ENCODE results near the gene OBP2A. TPM values are rescaled to one million over a fixed set of nuclear protein-coding genes. Genes with fewer than 3 reads are reported as not detected.
"Not testable (repeated sequence)": the region's sequence is repeated elsewhere in the genome, so short reads cannot be mapped to it uniquely, and the experiment has no call there.

OBP2A gene
- total RNA-seq, 6 donors from 2014 or later, result not detected

- no peak for ATAC-seq (ENCODE audit: low FRiP score in 2 of 2)
- peak in 1 of 2 donors; percentile 58 for DNase-seq
- Histone ChIP-seq H3K27ac (no peak overlapping the region), H3K4me1 (no peaks in the 10 kb centered on the region), H3K27me3 (no peaks in the 10 kb centered on the region), H3K9me3 (no peaks in the 10 kb centered on the region), H3K4me3 (no peak overlapping the region), H3K36me3 (no peaks in the 10 kb centered on the region)
- 69 to 82% methylated on average over 17 to 29 of the region's 30 CpGs for WGBS, 2 donors
- TF ChIP-seq EP300 (IDR thresholded peaks at IDR 0.05) (no peak), CTCF (IDR thresholded peaks at IDR 0.05) (no peak), POLR2A (IDR thresholded peaks at IDR 0.05) (no peak), POLR2AphosphoS5 (IDR thresholded peaks at IDR 0.05) (no peak)
Observed at GRCh38 chr9:135526730-135527571, 19.0 kb upstream of the OBP2A start.

GRCh38 chr9:135528842-135529435 is 17.0 kb upstream of the OBP2A start:
- H3K9me3 ChIP-seq; DNase-seq; H3K27ac ChIP-seq; H3K27me3 ChIP-seq; H3K4me1 ChIP-seq; H3K4me3 ChIP-seq; ATAC-seq (ENCODE audit: low FRiP score in 2 of 2); H3K36me3 ChIP-seq: not testable (repeated sequence)
- WGBS, 2 donors, result 95 to 96% methylated on average over 10 of the region's 10 CpGs

- no peak overlapping the region for H3K4me3 ChIP-seq
- no peak for ATAC-seq (ENCODE audit: low FRiP score in 2 of 2)
- H3K36me3 ChIP-seq, result no peaks in the 10 kb centered on the region
- no peak for TF ChIP-seq POLR2AphosphoS5 (IDR thresholded peaks at IDR 0.05)
- TF ChIP-seq CTCF (IDR thresholded peaks at IDR 0.05), result no peak
- TF ChIP-seq EP300 (IDR thresholded peaks at IDR 0.05), result no peak
- TF ChIP-seq POLR2A (IDR thresholded peaks at IDR 0.05), result no peak
- no peak for DNase-seq
- WGBS, 2 donors, result 69 to 81% methylated on average over 5 of the region's 5 CpGs
- H3K4me1 ChIP-seq, result no peaks in the 10 kb centered on the region
- H3K27ac ChIP-seq, result no peak overlapping the region
- no peaks in the 10 kb centered on the region for H3K27me3 ChIP-seq
- H3K9me3 ChIP-seq, result no peaks in the 10 kb centered on the region
Observed at GRCh38 chr9:135530146-135530545, 15.8 kb upstream of the OBP2A start.

- no peak for TF ChIP-seq EP300 (IDR thresholded peaks at IDR 0.05)
- TF ChIP-seq POLR2AphosphoS5 (IDR thresholded peaks at IDR 0.05), result no peak
- TF ChIP-seq POLR2A (IDR thresholded peaks at IDR 0.05), result no peak
- TF ChIP-seq CTCF (IDR thresholded peaks at IDR 0.05), result no peak
- no peaks in the 10 kb centered on the region for H3K27me3 ChIP-seq
Observed at GRCh38 chr9:135531096-135531495, 14.8 kb upstream of the OBP2A start.

GRCh38 chr9:135533113-135533512 is 12.8 kb upstream of the OBP2A start:
- no peak overlapping the region for H3K27ac ChIP-seq
- ATAC-seq (ENCODE audit: low FRiP score in 2 of 2) (no peak), DNase-seq (no peak)
- no peaks in the 10 kb centered on the region for H3K4me1 ChIP-seq
- no peaks in the 10 kb centered on the region for H3K36me3 ChIP-seq
- TF ChIP-seq CTCF (IDR thresholded peaks at IDR 0.05) (no peak), POLR2A (IDR thresholded peaks at IDR 0.05) (no peak), EP300 (IDR thresholded peaks at IDR 0.05) (no peak), POLR2AphosphoS5 (IDR thresholded peaks at IDR 0.05) (no peak)
- H3K27me3 ChIP-seq, result no peaks in the 10 kb centered on the region
- no peaks in the 10 kb centered on the region for H3K9me3 ChIP-seq
- no peak overlapping the region for H3K4me3 ChIP-seq
- 93 to 94% methylated on average over 3 of the region's 3 CpGs for WGBS, 2 donors

More at GRCh38 chr9:135531096-135531495, 14.8 kb upstream of the OBP2A start:
- DNase-seq (peak in 1 of 2 donors; percentile 57), ATAC-seq (ENCODE audit: low FRiP score in 2 of 2) (no peak)
- WGBS, 2 donors, result 91 to 97% methylated on average over 8 to 10 of the region's 10 CpGs
- Histone ChIP-seq H3K4me1 (no peaks in the 10 kb centered on the region), H3K36me3 (no peaks in the 10 kb centered on the region), H3K9me3 (no peaks in the 10 kb centered on the region), H3K4me3 (no peak overlapping the region), H3K27ac (no peak overlapping the region)
